ENCODE data around the gene DEFB119.

GRCh38 chr20:31330893-31331292 is 59.5 kb downstream of the DEFB119 start:
- TF ChIP-seq CTCF (IDR thresholded peaks at IDR 0.05) (no peak), POLR2A (IDR thresholded peaks at IDR 0.05) (no peak)

Measured in body of pancreas (tissue), 4 donors.